HG02884 (cell line): Measurements from ENCODE around the gene FEZ2.

ENCODE experiments used
- ATAC-seq: cut with Tn5 transposase; IDR thresholded peaks from one replicate; pipeline ENCODE4 v1.9.1; 2021; ENCODE audit warnings: mild to moderate bottlenecking, moderate library complexity; ENCODE audit not compliant: unreplicated experiment

The FEZ2 gene

GRCh38 chr2:36562973-36563532, 34.9 kb downstream of the FEZ2 start:
- ATAC-seq = no peak

GRCh38 chr2:36562240-36562639, 35.7 kb downstream of the FEZ2 start:
- ATAC-seq = no peak

- no peak for ATAC-seq
Observed at GRCh38 chr2:36561237-36561944, 36.6 kb downstream of the FEZ2 start.

- no peak for ATAC-seq
Observed at GRCh38 chr2:36560726-36561125, 37.2 kb downstream of the FEZ2 start.

GRCh38 chr2:36559221-36559942, 38.6 kb downstream of the FEZ2 start:
- ATAC-seq = no peak

- no peak for ATAC-seq
Observed at GRCh38 chr2:36556842-36557241, 41.1 kb downstream of the FEZ2 start.

- ATAC-seq = no peak
Observed at GRCh38 chr2:36555789-36556188, 42.2 kb downstream of the FEZ2 start.

GRCh38 chr2:36554531-36554930, 43.4 kb downstream of the FEZ2 start:
- ATAC-seq = no peak

GRCh38 chr2:36553683-36554082, 44.3 kb downstream of the FEZ2 start:
- no peak for ATAC-seq

GRCh38 chr2:36550006-36550405, 48.0 kb downstream of the FEZ2 start:
- no peak for ATAC-seq

GRCh38 chr2:36549165-36549574, 48.8 kb downstream of the FEZ2 start:
- ATAC-seq = no peak

- no peak for ATAC-seq
Observed at GRCh38 chr2:36547906-36548305, 50.1 kb downstream of the FEZ2 start.

GRCh38 chr2:36545871-36546416, 52.0 kb downstream of the FEZ2 start:
- ATAC-seq = no peak

- ATAC-seq = no peak
Observed at GRCh38 chr2:36544638-36545338, 53.2 kb downstream of the FEZ2 start.

GRCh38 chr2:36541891-36542595, 55.9 kb downstream of the FEZ2 start:
- no peak for ATAC-seq

GRCh38 chr2:36540986-36541754, 56.8 kb downstream of the FEZ2 start:
- ATAC-seq = no peak

- peak; percentile 64 for ATAC-seq
Observed at GRCh38 chr2:36539631-36540030, 58.3 kb downstream of the FEZ2 start.

- no peak for ATAC-seq
Observed at GRCh38 chr2:36538335-36538734, 59.6 kb downstream of the FEZ2 start.

GRCh38 chr2:36536776-36537175, 61.2 kb downstream of the FEZ2 start:
- no peak for ATAC-seq

GRCh38 chr2:36535099-36535498, 62.9 kb downstream of the FEZ2 start:
- no peak for ATAC-seq
